Measurements from ENCODE around the gene DFFA.
"Not testable (repeated sequence)": the region's sequence is repeated elsewhere in the genome, so short reads cannot be mapped to it uniquely, and the experiment has no call there.

DFFA gene

GRCh38 chr1:10425826-10426534 lies 46.3 kb downstream of the DFFA start:
- not testable (repeated sequence) for DNase-seq

- DNase-seq, result no peak
These were observed 47.7 kb downstream of the DFFA start for GRCh38 chr1:10424651-10425050.

GRCh38 chr1:10424034-10424433 lies 48.3 kb downstream of the DFFA start:
- no peak for DNase-seq

GRCh38 chr1:10421637-10422036 lies 50.7 kb downstream of the DFFA start:
- DNase-seq, result no peak

- no peak for DNase-seq
These were observed 53.0 kb downstream of the DFFA start for GRCh38 chr1:10419351-10419750.

GRCh38 chr1:10418741-10419140 lies 53.6 kb downstream of the DFFA start:
- not testable (repeated sequence) for DNase-seq

GRCh38 chr1:10415967-10416366 lies 56.4 kb downstream of the DFFA start:
- DNase-seq, result not testable (repeated sequence)

GRCh38 chr1:10415211-10415930 lies 57.0 kb downstream of the DFFA start:
- DNase-seq, result peak; percentile 93

GRCh38 chr1:10407201-10407600 lies 65.1 kb downstream of the DFFA start:
- no peak for DNase-seq

Data from KG1 (cell line).